ENCODE results near the gene TNIK. TPM values are rescaled to one million over a fixed set of nuclear protein-coding genes. Genes with fewer than 3 reads are reported as not detected.

Gene TNIK
- total RNA-seq, 1 experiment from 2014 or later, result 0.03 TPM

DNA sequence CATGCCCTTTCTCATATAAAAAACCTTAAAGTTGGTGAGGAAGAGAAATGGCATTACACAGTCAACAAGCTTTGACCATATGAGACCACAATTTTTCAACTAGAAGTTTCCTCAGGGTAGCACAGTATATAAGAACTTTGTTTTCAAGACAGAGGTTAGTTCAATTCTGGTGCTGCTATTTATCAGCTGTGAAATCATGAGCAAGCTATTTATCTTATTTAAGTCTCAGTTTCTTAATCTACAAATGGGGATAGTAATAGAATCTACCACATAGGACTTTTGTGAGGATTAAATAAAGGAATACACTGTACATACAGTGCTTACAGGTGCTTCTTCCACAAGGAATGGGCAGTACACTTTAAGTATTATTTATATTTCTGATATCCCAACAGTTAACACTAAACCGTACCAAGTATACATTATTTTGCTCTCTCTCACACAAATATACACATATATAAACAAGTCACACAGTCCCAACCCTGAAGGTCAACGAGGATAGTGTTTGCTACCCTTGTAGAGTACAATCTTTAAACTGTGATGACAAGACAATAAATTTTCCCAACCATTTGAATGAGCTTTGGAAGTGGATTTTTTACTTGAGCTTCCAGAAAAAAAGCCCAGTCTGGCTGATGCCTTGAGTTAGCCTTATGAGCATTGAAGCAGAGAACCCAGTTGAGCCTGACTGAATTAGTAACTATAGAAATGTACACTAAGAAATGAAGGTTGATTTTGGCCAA is 178.8 kb downstream of the TNIK start:
- in situ Hi-C loops (cut with HindIII; ENCODE audit: low sequenced_read_pairs), result no loop called here
- DNase-seq (ENCODE audit: low spot score), result no peak

DNA sequence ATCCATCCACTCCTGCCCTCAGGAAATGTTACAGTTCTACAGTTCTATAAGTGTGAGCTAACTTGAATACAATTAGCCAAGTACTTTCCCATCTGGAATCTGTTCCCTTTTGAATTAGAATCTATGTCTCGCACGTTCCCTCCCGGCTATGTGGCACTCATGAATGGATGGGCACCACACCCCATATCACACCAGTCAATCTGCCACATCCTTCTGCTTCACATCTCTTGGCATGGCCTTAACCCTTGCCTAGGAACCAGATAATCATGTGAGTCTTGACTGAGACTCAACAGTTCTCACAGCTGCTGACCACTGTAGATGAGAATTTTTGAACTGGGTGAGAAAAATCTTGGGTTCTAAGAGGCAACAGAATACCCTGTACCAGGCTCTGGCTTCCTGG is 180.2 kb downstream of the TNIK start:
- in situ Hi-C loops (cut with HindIII; ENCODE audit: low sequenced_read_pairs), result no loop called here
- no peak for DNase-seq (ENCODE audit: low spot score)

DNA sequence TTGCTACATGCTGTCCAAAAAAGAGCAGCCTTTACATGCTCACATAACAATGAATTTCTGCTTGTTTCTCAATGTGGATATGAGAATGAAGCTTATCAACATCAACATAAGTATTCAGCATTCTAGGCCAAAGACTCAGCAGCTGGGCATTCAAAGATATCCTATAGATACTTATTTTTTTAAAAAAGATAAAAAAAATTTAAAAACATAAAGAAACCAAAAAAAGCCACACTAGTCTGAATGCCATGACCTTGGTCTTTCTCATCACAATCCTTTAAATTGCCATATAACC is 182.0 kb downstream of the TNIK start:
- in situ Hi-C loops (cut with HindIII; ENCODE audit: low sequenced_read_pairs), result no loop called here

DNA sequence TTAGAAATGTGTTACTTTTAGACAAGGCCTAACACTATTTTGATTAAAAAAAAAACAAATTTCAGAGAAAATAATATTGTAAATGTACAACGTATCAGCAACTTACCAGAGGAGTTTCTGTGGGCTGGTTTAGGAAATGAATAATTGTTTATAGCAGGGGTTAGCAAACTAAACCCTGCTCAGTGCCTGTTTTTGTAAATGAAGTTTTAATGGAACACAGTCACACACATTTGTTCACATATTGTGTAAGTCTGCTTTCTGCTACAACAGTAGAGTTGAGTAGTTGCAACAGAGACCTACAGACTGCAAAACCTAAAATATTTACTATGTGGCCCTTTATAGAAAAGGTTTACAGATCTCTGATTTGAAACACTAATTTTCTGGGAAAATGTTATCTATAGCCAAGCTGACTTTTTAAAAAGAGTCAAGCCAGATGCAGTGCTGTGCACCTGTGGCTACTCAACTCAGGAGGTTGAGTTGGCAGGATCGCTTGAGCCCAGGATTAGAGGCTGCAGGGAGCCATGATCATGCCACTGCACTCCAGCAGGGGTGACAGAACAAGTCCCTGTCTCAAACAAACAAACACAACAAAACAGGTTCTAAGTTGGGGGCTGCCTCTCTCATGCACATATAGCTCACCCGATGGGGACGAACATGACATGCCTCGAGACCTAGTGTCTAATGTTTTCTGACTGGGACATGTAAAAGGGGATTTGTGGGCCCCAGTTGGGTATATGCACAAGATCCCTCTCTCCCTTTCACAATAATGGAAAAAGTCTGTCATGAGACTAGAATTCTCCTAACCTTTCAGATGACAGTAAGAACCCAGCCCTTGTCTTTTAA is 182.5 kb downstream of the TNIK start:
- no peak for DNase-seq (ENCODE audit: low spot score)
- in situ Hi-C loops (cut with HindIII; ENCODE audit: low sequenced_read_pairs), result no loop called here

More for the DNA sequence above, 182.0 kb downstream of the TNIK start:
- DNase-seq (ENCODE audit: low spot score), result no peak

DNA sequence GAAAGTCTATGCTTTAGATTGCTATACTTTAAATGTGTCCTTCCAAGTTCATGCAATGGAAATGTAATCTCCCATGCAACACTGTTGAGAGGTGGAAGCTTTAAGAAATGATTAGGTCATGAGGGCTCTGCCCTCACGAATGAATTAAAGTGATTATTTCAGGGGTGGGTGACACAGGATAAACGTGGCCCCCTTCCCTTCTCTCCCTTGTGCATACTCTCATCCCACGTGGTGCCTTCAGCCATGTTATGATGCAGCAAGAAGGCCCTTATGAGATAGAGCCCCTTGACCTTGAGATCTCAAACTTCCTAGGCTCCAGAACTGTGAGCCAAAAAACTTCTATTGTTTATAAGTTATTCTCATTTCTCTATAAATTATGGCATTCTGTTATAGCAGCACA is 183.3 kb downstream of the TNIK start:
- DNase-seq (ENCODE audit: low spot score), result no peak
- in situ Hi-C loops (cut with HindIII; ENCODE audit: low sequenced_read_pairs), result no loop called here

DNA sequence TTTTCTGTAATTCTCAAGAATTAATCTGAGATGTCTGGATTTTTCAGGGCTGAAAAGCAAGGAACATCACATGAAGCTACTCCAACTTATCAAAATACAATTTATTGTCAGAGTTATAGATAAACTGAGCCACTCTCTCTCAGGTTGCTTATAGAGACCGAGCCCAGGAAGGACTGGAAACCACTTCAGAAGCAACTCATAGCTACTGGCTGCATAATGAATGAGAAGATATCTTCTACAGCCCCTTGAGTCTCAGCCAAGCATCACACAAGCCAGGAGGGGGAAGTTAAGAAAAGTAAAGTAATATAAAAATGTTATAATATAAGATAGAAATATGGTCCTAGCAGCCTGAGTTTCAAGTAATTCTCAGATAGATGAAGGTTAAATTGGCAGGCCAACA is 186.0 kb downstream of the TNIK start:
- no peak for DNase-seq (ENCODE audit: low spot score)
- in situ Hi-C loops (cut with HindIII; ENCODE audit: low sequenced_read_pairs), result no loop called here

DNA sequence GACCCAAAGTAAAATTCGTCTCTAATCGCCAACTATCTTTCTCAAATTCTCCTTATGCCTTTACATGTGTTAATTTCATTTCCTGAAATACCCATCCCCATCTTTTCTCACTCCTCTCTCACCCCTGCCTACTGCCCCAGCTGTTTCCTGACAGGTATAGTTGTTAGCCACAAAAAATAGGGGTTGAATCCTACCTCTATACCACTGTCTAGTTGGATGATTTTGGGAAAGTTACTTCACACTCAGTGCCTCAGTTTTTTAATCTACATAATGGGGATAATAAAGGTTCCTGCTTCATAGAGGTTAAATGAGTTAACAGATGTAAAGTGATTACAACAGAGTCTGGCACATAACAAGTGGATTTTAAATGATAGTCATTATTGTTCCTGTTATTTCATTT is 189.7 kb downstream of the TNIK start:
- in situ Hi-C loops (cut with HindIII; ENCODE audit: low sequenced_read_pairs), result no loop called here
- no peak for DNase-seq (ENCODE audit: low spot score)

DNA sequence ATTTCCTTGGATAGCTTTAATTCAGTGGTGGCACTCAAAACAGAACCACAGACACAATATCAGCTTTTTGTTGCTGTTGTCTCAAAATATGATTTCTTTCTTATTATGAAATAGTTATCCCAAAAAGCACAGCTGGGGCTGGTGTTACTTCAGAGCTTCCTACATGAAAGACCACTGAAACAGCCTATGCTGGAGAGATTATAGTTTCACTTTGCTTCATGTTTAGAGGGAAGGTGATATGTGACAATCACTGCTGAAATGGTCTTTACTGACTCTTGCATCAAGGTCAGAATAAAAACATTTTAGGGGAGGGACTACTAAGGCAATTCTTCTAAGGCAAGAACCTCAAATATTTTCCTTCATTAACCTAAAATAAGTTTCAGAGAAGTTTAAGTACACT is 190.7 kb downstream of the TNIK start:
- no peak for DNase-seq (ENCODE audit: low spot score)
- in situ Hi-C loops (cut with HindIII; ENCODE audit: low sequenced_read_pairs), result no loop called here

DNA sequence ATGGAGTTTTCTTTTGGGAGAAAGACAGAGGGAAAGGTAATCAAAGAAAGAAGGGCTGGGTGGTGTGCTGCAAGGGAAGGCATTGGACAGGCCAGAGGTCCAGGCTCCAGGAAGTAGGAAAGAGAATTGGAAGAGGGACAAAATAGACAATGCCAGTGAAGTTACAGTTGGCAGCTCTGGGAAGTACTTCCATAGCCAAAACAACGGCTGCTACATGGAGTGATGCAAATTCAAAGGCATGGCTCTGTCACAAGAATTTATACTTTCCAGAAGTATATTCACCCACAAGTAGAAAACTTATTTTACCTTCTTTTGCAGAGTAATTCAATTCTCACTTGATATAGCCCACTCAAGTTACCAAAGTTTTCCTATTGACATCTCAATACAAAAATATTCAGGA is 191.5 kb downstream of the TNIK start:
- in situ Hi-C loops (cut with HindIII; ENCODE audit: low sequenced_read_pairs), result no loop called here
- no peak for DNase-seq (ENCODE audit: low spot score)

DNA sequence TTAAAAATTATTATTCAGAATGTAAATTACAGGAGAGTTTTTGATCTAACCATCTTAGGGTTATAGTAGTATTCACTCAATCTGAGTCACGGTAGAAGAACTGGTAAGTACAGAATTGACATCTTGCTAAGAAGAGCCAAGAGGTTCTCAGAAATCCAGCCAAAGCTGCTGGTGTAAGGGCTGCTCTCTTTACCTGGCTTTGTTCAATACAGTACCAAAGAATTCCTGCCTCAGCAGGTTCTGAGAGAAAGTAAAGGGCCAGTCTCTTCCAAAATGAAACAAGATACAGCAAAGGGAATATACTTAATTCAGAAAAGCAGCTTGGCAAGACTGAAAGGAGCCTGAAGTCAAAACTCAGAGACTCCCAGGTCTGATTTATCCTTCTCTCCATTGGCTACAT is 193.1 kb downstream of the TNIK start:
- in situ Hi-C loops (cut with HindIII; ENCODE audit: low sequenced_read_pairs), result no loop called here
- DNase-seq (ENCODE audit: low spot score), result peak; percentile 52

DNA sequence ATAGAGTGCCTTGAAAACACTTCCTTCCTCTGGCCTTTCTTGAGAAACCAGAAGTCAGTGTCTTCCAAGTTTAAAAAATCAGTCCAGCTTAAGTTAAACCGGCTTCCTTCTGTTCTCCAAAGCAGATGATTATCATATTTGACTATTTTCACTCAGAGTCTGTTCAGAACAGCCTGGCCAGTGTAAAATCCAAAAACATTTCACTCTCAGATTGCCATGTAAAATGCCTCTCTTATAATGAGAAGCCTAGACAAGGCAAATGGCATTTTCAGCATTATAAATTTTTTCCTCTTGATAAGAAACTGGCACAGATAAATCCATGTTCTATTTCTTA is 193.5 kb downstream of the TNIK start:
- peak; percentile 27 for DNase-seq (ENCODE audit: low spot score)
- in situ Hi-C loops (cut with HindIII; ENCODE audit: low sequenced_read_pairs), result no loop called here

DNA sequence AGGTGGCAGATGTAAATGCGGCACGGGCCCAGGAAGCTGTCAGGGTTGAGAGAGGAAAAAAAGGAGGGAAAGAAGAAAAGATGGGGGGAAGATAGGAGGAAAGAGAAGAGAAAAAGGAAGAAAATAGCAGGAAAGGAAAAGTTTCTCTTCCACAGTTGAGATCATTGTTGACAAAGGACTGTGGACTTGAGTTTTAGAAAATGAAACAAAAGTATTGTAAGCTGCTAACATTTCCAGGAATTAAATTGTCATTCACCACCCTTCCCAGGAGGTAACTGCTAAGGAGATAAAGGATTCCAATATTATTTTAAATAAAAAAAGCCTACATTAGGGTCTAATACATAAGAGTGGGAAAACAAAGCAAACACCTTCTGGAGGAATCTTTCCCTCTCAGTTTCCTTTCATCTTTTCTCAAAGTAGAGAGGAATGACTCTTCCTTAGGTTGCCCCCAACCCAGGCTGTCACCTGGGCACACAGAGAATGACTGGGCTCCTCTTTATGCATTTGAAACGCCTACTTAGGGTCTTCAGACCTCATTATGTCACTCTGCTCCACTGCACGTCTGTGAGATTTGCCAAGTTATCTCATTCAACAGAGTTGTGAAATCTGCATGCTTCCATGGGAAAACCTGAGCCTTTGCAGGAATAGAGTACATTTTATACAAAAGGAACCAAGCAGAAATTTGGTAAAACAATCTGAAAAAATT is 194.0 kb downstream of the TNIK start:
- DNase-seq (ENCODE audit: low spot score), result peak; percentile 19
- in situ Hi-C loops (cut with HindIII; ENCODE audit: low sequenced_read_pairs), result no loop called here

DNA sequence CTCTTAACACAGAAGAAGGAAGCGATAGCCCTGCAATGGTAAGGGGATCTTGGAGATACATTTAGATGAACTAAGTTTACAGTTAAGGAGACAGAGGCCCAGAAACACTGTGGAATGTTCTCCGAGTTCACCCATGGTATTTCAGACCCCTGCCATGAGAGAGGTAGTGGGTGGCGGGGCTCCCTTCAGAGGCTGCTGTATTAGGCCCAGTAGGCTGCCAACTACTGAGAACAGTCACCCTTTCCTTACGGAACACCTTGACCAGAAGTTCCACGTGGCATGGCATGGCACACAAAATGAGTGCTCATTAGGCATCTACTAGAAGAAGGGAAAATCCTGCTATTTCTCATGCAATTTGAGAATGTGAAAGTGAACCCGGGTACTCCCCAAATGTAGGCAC is 195.4 kb downstream of the TNIK start:
- DNase-seq (ENCODE audit: low spot score), result no peak
- in situ Hi-C loops (cut with HindIII; ENCODE audit: low sequenced_read_pairs), result no loop called here

DNA sequence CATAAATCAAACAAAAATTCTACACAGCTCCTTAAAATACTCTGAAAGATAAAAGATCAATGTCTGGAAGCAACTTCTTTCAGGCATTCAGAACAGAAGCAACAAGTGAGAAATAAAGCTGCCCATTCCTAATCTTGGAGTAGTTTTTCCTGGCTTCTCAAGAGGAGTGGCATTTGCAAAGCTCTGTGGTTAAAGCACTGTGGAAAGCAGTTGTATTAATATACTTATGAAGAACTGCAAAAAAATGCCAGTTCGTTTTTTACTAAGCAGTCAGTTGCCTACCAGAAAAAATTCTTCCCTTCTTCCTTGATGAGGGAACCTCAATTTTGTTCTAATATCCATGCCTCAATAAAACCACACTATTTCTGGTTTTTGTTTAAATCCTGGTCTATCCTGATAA is 197.8 kb downstream of the TNIK start:
- in situ Hi-C loops (cut with HindIII; ENCODE audit: low sequenced_read_pairs), result no loop called here

DNA sequence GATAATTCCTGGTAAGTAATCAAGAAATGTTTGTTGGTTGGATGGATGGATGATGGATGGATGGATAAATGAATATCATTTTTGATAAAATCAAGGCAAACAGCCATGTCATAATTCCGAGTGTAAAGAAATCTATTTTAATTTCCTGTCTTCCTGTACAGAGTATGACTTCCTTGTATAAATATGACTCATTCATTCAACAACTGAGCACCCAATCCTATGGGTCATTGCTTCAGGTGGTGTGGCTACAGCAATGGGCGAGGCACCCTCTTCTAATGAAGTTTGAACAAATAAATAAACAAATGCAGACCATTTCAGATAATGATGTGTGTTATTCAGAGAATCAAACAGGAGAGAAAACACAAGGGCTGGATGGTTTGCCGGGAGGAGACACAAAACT is 198.7 kb downstream of the TNIK start:
- in situ Hi-C loops (cut with HindIII; ENCODE audit: low sequenced_read_pairs), result no loop called here
- no peak for DNase-seq (ENCODE audit: low spot score)

More for the DNA sequence above, 197.8 kb downstream of the TNIK start:
- DNase-seq (ENCODE audit: low spot score), result no peak

DNA sequence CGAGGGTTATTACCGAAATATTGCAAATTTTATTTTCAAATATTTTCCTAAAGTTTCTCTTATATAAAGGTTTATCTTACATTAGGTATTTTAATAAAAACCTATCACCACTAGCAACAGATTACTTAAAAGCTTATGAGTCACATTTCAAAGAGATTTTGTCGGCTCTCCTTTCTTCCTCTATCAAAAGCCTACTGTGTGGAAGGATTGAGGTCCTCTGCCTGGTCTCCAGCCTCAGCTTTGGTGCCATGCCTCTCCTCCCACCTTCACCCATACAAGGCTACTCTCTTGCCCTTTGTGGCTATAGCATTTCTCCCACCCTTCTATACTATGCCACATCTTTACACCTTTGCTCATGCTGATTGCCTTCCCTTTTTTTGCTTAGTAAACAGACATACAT is 199.3 kb downstream of the TNIK start:
- in situ Hi-C loops (cut with HindIII; ENCODE audit: low sequenced_read_pairs), result no loop called here
- no peak for DNase-seq (ENCODE audit: low spot score)

DNA sequence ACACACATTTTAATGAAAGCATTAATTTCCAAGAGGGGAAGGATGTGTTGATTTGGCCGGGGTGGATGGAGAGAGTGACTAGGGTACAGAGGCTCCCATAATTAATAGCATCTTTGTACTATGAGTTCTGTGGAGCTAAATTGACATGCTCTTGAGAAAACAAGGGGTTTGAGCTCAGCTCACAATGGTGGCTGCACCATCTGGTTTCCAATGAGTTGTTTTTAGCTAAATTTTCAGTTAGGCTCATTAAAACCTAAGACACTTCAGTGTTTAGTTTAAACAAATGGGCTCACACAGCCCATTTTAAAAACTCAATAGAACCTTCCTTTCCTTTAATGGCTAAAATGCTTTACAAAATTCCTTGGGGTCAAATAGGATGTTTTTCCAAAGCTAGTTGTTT is 199.7 kb downstream of the TNIK start:
- no peak for DNase-seq (ENCODE audit: low spot score)
- in situ Hi-C loops (cut with HindIII; ENCODE audit: low sequenced_read_pairs), result no loop called here

DNA sequence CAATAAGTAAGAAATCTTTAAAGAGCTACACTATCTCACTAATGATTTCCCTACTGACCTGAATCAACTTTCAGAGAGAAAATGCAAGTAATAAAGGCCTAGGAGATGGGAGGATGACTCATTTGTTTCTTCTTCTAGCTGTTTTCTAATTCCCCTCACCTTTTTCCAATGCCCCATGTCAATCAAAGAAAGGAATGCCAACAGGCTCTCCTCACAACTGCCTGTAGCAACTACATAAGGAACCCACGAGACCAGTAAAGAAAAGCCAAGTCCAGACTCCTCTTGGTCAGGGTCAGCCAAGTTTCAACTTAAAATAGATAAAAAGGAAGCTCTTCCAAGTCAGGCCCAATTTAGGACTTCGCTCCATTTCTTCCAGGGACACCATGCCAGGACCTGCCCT is 201.9 kb downstream of the TNIK start:
- no peak for DNase-seq (ENCODE audit: low spot score)
- in situ Hi-C loops (cut with HindIII; ENCODE audit: low sequenced_read_pairs), result no loop called here

DNA sequence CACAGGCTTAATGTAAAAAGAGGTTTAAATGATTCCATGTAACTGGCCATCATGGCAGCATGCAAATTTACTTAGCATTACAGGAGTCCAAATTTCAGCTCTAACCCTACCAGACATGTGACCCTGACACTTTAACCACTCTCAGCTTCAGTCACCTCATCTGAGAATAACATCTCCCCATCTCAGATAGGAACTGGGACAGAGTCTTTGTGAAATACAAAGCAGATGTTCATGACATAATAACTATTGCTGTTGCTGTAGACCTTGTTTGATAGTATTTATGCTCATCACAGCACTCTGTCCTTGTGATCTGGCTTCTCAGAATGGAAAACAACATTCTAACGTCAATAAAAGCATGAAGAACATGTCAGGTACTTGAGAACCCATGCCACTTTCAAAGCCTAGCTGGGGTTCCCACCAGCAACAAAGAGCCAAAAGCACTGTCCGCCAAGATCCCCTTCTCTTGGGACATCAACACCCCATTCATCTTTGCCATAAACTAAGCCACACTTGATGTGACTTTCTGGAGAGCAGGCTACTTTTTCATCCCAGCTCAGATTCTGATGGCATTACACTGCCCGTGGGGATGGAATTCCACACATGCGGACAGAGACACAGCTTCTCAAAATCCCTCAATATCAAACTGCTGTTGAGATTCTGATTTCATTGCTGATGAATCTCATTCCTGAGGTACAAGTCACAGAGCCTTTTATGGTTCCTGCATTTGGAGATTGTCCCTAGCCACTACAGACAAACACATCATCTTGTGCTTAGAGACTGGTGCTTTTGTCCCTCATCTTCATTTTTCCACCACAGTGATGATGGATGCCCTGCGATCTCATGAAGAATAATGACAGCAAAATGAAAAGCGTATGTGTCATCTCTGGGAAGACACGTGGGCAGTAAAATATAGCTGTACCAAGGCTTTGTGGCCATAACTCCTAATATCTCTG is 202.7 kb downstream of the TNIK start:
- in situ Hi-C loops (cut with HindIII; ENCODE audit: low sequenced_read_pairs), result no loop called here
- DNase-seq (ENCODE audit: low spot score), result no peak

Data from G401 (cell line).